HG02588 (cell line): ENCODE results near the gene MAP6D1.
"Not testable (repeated sequence)": the region's sequence is repeated elsewhere in the genome, so short reads cannot be mapped to it uniquely, and the experiment has no call there.

Experiments
- ATAC-seq: cut with Tn5 transposase; IDR thresholded peaks from one replicate; pipeline ENCODE4 v1.9.1; 2021; ENCODE audit warnings: mild to moderate bottlenecking, moderate library complexity; ENCODE audit not compliant: unreplicated experiment

Gene MAP6D1

DNA sequence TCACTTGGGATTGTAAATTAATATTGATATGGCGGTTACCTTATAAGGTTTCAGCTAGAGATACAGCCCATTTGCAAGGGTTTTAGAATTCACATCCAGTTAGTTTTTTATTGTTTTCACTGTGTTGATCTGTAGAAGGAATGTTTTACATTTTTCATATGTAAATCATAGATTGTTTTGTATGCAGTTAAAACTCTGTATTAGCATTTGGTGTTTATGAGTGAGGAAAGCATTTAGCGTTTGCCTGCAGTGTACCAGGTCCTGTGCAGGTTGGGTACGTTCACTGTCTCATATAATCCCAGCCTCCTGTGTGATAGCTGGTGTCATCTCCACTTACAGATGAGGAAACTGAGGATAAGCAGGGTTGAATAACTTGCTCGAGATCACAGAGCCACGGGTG is 23.8 kb downstream of the MAP6D1 start:
- ATAC-seq = no peak

- ATAC-seq = no peak
These were observed 25.0 kb downstream of the MAP6D1 start for GRCh38 chr3:183800243-183800863.

DNA sequence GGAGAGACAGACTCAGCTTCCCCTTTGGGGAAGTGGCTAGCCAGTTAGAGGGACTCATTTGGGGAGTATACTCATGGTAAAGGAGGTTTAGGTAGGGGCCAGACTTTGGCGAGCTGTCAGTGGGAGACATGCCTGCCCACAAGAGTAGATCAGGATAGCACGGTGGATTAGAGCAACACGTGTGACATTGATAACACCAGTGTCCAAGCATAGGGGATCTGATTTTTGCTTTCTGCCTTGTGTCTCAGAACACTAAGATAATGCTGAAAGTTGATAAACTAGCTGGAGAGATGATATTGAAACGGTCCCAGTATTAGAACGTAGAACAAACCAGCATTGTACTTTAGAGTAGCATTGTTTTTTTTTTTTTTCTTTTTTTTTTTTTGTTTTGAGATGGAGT is 25.9 kb downstream of the MAP6D1 start:
- ATAC-seq = no peak

DNA sequence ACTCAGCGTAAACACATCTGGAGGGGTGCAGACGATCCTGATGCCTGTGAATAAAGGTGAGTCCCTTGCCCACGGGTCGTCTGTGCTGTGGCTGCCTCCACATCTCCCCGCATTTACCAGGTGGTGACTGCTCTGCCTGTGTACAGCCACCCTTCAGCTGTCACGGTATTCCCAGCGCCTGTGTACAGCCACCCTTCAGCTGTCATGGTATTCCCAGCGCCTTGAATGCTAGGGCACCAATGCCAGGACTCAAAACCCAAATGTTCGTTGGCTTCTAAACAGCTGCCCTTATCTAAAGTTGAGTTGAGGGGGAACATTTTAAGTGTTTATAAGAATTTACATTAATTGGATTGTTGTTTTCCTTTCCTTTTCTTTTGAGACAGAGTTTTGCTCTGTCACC is 27.4 kb downstream of the MAP6D1 start:
- no peak for ATAC-seq

DNA sequence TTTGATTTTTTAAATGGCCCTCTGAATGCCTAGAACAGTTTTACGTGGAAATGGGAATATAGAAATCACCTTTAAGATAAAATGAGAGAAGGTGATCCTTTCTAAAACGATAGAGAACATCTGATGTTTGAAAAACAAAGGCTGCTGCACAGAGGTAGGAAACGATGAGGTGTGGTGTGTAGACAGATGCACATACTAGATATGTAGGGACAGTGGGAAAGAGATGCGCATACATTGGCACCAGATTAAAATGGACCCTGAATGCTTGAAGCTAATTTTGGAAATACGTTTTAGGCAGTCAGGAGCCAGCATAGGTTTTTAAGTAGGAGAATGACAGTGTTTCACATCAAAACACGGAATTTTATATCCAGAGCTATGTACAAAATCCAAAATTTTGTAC is 29.0 kb downstream of the MAP6D1 start:
- ATAC-seq = no peak

DNA sequence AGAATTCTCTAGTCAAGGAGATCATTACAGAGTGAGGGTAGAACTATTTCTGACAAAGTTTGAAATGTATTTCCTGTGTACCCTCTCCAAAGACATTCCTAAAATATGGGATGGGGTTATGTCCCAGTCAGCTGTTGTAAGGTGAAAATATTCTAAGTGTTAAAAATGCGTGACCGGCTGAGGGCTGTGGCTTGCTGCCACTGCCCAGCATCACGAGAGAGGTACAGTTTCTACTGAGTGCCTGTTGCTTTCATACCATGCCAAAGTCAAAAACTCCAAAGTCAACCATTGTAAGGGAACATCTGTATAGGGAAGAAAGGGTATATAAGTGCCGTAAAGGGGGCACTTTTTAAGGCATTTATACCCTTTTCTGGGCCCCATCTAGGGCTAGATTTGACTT is 30.9 kb downstream of the MAP6D1 start:
- ATAC-seq = no peak

DNA sequence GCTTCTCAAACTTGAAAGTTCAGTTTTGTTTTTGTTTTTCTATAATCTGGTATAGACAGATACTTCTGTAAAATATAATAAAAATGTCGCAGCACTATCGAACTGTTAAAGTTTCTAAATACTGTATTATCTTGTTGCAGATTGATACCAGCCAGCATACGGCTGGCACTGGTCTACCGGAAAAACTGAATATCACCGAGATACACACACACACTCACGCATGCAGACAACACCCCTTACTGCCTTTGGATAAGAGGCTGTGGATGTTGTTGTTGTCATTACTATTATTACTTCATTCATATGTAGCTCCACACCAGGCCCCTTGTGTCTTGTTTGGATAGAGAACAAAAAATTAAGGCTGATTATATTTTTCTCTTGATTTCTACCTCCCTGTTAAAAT is 32.4 kb downstream of the MAP6D1 start:
- ATAC-seq = no peak

DNA sequence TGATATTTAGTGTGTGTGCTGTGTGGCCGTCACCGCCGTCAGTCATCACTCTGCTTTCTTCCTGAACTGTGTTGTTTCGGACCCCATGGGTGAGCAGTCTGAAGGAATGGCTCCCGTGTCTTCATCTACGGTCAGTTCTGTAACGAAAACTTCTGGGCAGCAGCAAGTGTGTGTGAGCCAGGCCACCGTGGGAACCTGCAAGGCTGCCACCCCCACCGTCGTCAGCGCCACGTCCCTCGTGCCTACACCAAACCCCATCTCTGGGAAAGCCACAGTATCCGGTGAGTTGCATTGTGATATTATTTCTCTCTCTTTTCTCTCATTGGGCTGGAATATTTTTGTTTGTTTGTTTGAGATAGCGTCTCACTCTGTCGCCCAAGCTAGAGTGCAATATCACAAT is 34.7 kb downstream of the MAP6D1 start:
- ATAC-seq = no peak

DNA sequence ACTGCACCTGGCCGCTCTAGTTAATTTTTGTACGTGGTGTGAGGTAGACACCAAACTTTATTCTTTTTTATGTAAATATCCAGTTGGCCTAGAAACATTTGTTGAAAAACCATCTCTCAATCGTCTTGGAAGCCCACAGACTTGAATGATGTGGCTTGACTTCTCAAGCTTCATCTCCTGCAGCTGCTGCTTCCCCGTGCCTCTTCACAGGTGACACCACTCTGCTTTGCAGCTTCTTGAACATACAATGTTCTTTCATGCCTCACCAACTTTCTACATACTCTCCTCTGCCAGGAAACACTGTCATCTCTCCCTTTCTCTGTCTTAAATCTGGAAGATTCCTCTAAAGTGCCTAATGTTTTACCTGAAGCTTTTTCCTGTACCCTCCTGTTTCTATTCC is 35.6 kb downstream of the MAP6D1 start:
- no peak for ATAC-seq

DNA sequence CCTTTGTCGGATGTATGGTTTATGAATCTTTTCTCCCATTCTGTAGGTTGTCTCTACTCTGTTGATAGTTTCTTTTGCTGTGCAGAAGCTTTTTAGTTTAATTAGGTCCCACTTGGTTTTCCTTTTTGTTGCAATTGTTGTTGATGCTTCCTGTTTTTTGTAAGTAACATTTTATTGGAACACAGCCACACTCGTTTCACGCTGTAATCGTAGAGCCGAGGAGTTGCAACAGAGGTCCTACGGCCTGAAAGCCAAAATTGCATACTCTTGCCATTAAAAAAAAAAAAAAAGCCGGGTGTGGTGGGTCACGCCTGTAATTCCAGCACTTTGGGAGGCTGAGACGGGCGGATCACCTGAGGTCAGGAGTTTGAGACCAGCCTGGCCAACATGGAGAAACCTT is 40.9 kb downstream of the MAP6D1 start:
- ATAC-seq = not testable (repeated sequence)

DNA sequence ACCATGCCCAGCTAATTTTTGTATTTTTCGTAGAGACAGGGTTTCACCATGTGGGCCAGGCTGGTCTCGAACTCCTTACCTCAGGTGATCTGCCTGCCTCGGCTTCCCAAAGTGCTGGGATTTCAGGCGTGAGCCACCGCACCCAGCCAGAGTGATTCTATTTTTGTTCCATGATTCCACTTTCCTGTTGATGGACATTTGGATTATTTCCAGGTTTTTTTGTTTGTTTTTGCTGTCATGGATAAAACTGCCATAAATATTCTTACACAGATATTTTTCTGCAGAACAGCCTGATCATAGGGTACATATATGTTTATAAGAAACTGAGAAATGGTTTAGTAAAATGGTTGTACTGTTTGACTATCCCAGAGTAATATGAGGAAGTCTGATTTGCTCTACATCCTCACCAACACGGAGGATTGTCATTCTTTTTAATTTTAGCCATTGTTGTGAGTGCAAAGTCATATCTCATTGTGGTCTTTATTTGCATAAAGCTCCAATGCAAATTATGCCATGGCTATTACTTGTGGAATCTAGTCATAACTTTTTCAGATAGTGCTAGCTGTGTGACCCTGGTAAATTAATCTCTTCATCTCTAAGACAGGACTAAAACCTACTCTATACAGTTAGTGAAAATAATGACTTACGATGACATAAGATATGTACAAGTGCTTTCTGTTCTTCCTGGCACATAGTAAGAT is 42.7 kb downstream of the MAP6D1 start:
- ATAC-seq = no peak

DNA sequence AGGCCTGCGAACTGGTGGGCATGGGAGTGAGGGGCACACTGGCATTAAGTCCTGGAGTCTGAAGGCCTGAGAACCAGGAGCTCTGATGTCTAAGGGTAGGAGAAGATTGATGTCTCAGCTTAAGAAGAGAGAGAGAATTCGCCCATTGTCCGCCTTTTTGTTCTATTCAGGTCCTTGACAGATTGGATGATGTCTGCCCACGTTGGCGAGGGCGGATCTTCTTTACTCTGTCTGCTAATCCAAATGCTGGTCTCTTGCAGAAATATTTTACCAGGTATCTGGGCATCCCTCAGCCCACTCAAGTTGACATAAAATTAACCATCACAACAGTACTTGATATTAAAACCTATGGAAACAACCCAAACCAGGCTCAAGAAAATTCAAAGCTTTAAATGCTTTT is 44.1 kb downstream of the MAP6D1 start:
- no peak for ATAC-seq

DNA sequence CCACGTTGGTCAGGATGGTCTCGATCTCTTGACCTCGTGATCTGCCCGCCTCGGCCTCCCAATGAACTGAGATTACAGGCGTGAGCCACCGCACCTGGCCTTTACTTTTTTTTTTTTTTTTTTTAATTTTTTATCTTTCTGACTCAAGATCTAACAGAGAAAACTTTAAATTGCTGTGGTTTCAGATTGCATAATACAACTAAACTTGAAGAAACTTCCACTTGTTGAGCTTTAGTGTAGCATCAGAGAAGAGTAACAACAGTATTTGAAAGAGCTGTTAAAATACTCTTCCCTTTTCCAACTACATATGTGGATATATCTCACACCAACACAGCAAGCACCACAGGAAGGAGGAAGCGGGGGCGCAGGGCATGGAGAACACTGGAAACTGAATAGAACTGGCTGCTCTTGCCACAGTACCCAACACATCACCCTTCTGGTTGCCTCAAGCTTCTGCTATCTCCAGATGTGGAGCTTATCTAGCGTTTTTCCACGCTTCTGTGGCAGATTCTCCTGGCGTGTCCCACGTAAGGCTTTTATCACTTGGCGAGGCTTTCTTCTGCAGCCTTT is 45.4 kb downstream of the MAP6D1 start:
- no peak for ATAC-seq

DNA sequence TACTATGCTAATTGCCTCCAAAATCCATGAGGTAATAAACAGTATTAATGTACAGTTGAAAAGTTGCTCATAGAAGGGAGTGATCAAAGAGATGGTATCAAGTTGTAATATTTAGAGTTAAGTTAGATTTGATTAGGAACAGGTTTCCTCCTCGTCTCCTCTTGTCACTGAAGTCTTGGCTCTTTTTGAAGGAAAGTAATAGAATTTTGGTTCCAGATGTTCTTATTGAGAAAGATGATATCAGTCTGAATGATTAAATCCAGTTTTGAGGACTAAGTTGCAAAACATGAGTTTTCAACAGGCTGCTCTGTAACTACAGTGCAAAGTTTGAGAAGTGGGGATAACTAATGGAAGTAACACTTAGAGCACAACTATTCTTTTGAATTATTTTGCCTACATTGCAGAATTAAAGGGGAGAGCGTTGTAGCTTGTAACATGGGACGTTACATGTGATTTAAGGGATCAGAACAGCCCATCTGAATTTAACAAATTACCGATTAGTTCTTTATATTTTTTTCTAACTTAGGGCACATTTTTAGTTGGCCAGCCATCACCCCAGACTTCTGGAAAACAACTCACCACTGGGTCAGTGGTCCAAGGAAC is 48.3 kb downstream of the MAP6D1 start:
- ATAC-seq = no peak

DNA sequence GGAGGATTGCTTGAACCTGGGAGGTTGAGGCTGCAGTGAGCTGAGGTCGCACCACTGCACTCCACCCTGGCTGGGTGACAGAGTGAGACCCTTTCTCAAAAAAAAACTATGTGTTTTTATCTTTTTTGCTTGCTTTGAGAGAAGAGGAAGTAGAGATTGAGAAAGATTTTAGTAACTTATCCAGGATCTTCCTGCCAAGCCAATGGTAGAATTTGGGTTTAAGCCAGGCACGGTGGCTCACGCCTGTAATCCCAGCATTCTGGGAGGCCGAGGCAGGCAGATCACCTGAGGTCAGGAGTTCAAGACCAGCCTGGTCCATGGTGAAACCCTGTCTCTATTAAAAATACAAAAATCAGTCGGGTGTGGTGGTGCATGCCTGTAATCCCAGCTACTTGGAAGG is 48.9 kb downstream of the MAP6D1 start:
- ATAC-seq = not testable (repeated sequence)

DNA sequence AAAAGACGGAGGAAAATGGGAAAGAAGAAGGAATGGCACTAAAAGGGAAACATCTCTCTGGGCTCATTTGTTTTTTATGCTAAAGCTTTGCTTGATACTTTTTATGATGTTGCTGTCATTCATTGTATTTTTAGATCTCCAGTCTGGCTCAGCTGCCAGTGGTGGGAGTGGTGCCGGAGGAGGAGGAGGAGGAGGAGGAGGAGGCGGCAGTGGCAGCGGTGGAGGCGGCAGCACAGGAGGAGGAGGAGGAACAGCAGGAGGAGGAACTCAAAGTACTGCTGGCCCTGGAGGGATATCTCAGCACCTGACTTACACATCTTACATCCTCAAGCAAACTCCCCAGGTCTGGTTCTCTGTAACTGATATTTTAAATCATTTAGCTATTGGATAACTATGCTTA is 49.6 kb downstream of the MAP6D1 start:
- no peak for ATAC-seq

GRCh38 chr3:183774631-183775030 is 50.7 kb downstream of the MAP6D1 start:
- no peak for ATAC-seq

- no peak for ATAC-seq
These were observed 55.9 kb downstream of the MAP6D1 start for GRCh38 chr3:183769453-183769852.

DNA sequence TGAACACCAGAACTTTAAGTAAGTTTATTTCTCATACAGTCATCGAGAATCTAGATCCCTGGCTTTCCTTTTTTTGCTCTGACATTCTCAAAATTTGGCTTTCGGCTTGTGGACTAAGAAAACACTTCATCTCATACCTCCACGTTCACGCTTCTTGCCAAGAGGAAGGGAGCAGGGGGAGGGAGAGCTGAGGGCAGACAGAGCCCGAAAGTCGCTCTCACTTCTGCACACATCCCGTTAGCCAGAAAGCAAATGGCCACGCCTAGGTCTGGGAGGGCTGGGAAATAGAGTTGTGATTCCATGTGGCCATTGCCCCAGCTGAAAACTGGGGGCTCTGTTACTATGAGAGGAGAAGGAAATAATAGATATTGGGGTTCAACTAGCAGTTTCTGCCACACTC is 57.3 kb downstream of the MAP6D1 start:
- no peak for ATAC-seq

DNA sequence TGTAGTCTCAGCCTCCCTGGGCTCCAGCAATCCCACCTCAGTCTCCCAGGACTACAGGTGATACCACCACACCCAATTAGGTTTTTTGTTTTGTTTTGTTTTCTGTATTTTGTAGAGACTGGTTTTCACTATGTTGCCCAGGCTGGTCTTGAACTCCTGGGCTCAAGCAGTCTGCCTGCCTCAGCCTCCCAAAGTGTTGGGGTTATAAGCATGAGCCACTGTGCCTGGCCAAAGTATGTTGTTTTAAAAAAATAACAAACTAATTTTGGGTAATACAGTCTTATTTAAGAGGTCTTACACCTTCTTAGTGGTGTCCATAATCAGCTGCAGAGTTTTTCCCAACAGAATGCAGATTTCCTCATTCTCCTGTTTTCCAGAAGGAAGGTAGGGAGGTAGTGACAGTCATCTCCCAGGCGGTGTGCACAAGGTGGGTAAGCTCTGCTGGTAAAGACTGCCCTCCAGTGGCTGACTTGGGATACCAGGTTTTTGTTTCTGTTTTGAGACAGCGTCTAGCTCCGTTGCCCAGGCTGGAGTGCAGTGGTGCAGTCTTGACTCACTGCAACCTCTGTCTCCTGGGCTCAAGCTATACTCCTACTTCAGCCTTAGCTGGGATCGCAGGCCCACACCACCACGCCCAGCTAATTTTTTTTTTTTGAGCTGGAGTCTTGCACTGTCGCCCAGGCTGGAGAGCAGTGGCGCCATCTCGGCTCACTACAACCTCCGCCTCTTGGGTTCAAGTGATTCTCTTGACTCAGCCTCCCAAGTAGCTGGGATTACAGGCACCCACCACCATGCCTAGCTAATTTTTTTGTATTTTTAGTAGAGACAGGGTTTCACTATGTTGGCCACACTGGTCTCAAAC is 58.4 kb downstream of the MAP6D1 start:
- ATAC-seq = peak; percentile 67

- ATAC-seq = no peak
These were observed 59.3 kb downstream of the MAP6D1 start for GRCh38 chr3:183766107-183766506.
